Measurements from ENCODE around the gene TXNDC5. TPM values are rescaled to one million over a fixed set of nuclear protein-coding genes. Genes with fewer than 3 reads are reported as not detected.

Gene TXNDC5
- total and polyA plus RNA-seq, 4 donors: 50.2 to 273 (median 160) TPM

- WGBS: 62% methylated on average over 6 of the region's 6 CpGs
- no peak for TF ChIP-seq CTCF (IDR thresholded peaks at IDR 0.05; ENCODE audit: low read depth, low read length, missing input control)
- TF ChIP-seq FOXA1 (IDR thresholded peaks at IDR 0.05): no peak
- no peak for TF ChIP-seq ZBTB33 (IDR thresholded peaks at IDR 0.05)
- Histone ChIP-seq H3K4me1 (ENCODE audit: control insufficient read depth in 4 of 4, insufficient read depth in 4 of 4, low read length in 3 of 4) (no peaks in the 10 kb centered on the region), H3K27ac (ENCODE audit: low read depth in 1 of 2, low read length in 2 of 2) (no peak overlapping the region), H3K4me3 (ENCODE audit: low read depth in 1 of 3, low read length in 3 of 3) (no peak overlapping the region), H3K9ac (ENCODE audit: low read depth in 1 of 2, low read length in 2 of 2) (no peak overlapping the region), H3K27me3 (ENCODE audit: control insufficient read depth in 4 of 4, insufficient read depth in 4 of 4, low read length in 3 of 4) (no peaks in the 10 kb centered on the region), H3K9me3 (ENCODE audit: control insufficient read depth in 4 of 4, low read length in 3 of 4) (no peaks in the 10 kb centered on the region), H3K36me3 (ENCODE audit: control insufficient read depth in 4 of 4, insufficient read depth in 3 of 4, low read depth in 1 of 4, low read length in 3 of 4) (no peaks in the 10 kb centered on the region)
- no peak for DNase-seq (ENCODE audit: low spot score)
Observed at GRCh38 chr6:7859591-7859990, 51.0 kb downstream of the TXNDC5 start.

- Histone ChIP-seq H3K27me3 (ENCODE audit: control insufficient read depth in 4 of 4, insufficient read depth in 4 of 4, low read length in 3 of 4) (no peaks in the 10 kb centered on the region), H3K4me3 (ENCODE audit: low read depth in 1 of 3, low read length in 3 of 3) (no peak overlapping the region), H3K4me1 (ENCODE audit: control insufficient read depth in 4 of 4, insufficient read depth in 4 of 4, low read length in 3 of 4) (no peaks in the 10 kb centered on the region), H3K9ac (ENCODE audit: low read depth in 1 of 2, low read length in 2 of 2) (no peak overlapping the region), H3K9me3 (ENCODE audit: control insufficient read depth in 4 of 4, low read length in 3 of 4) (peaks cover 0 to 12% (median 4%) of the 10 kb centered on the region in 4 donors), H3K27ac (ENCODE audit: low read depth in 1 of 2, low read length in 2 of 2) (no peak overlapping the region), H3K36me3 (ENCODE audit: control insufficient read depth in 4 of 4, insufficient read depth in 3 of 4, low read depth in 1 of 4, low read length in 3 of 4) (no peaks in the 10 kb centered on the region)
- no peak for TF ChIP-seq GABPA (IDR thresholded peaks at IDR 0.05 in 1 of 2, conservative IDR thresholded peaks at IDR 0.05 in 1 of 2)
- no peak for DNase-seq (ENCODE audit: low spot score)
Observed at GRCh38 chr6:7851780-7852179, 58.8 kb downstream of the TXNDC5 start.

GRCh38 chr6:7848229-7848628, 62.4 kb downstream of the TXNDC5 start:
- no peaks in the 10 kb centered on the region for H3K4me1 ChIP-seq (ENCODE audit: control insufficient read depth in 4 of 4, insufficient read depth in 4 of 4, low read length in 3 of 4)
- no peaks in the 10 kb centered on the region for H3K36me3 ChIP-seq (ENCODE audit: control insufficient read depth in 4 of 4, insufficient read depth in 3 of 4, low read depth in 1 of 4, low read length in 3 of 4)
- no peaks in the 10 kb centered on the region for H3K27me3 ChIP-seq (ENCODE audit: control insufficient read depth in 4 of 4, insufficient read depth in 4 of 4, low read length in 3 of 4)
- WGBS: 79% methylated on average over 4 of the region's 4 CpGs
- no peak overlapping the region for H3K27ac ChIP-seq (ENCODE audit: low read depth in 1 of 2, low read length in 2 of 2)
- TF ChIP-seq RAD21 (IDR thresholded peaks at IDR 0.05): no peak
- TF ChIP-seq HNF4G (IDR thresholded peaks at IDR 0.05): no peak
- no peak for TF ChIP-seq FOXA1 (IDR thresholded peaks at IDR 0.05)
- no peak for TF ChIP-seq RXRA (IDR thresholded peaks at IDR 0.05)
- TF ChIP-seq YY1 (IDR thresholded peaks at IDR 0.05): no peak
- no peak for TF ChIP-seq CTCF (IDR thresholded peaks at IDR 0.05; ENCODE audit: low read depth, low read length, missing input control)
- no peak for TF ChIP-seq GABPA (IDR thresholded peaks at IDR 0.05 in 1 of 2, conservative IDR thresholded peaks at IDR 0.05 in 1 of 2)
- TF ChIP-seq HNF4A (conservative IDR thresholded peaks at IDR 0.05): no peak
- no peak for TF ChIP-seq ATF3 (IDR thresholded peaks at IDR 0.05)
- TF ChIP-seq EGR1 (IDR thresholded peaks at IDR 0.05; ENCODE audit: low read depth in 2 of 2): no peak
- no peak for TF ChIP-seq TAF1 (conservative IDR thresholded peaks at IDR 0.05)
- H3K9me3 ChIP-seq (ENCODE audit: control insufficient read depth in 4 of 4, low read length in 3 of 4): peaks cover 0 to 12% (median 4%) of the 10 kb centered on the region in 4 donors
- no peak overlapping the region for H3K9ac ChIP-seq (ENCODE audit: low read depth in 1 of 2, low read length in 2 of 2)
- no peak overlapping the region for H3K4me3 ChIP-seq (ENCODE audit: low read depth in 1 of 3, low read length in 3 of 3)
- DNase-seq (ENCODE audit: low spot score): no peak

Data from liver (tissue), 9 donors.